ENCODE measurements around the gene MYO19.

Gene MYO19, protein sequence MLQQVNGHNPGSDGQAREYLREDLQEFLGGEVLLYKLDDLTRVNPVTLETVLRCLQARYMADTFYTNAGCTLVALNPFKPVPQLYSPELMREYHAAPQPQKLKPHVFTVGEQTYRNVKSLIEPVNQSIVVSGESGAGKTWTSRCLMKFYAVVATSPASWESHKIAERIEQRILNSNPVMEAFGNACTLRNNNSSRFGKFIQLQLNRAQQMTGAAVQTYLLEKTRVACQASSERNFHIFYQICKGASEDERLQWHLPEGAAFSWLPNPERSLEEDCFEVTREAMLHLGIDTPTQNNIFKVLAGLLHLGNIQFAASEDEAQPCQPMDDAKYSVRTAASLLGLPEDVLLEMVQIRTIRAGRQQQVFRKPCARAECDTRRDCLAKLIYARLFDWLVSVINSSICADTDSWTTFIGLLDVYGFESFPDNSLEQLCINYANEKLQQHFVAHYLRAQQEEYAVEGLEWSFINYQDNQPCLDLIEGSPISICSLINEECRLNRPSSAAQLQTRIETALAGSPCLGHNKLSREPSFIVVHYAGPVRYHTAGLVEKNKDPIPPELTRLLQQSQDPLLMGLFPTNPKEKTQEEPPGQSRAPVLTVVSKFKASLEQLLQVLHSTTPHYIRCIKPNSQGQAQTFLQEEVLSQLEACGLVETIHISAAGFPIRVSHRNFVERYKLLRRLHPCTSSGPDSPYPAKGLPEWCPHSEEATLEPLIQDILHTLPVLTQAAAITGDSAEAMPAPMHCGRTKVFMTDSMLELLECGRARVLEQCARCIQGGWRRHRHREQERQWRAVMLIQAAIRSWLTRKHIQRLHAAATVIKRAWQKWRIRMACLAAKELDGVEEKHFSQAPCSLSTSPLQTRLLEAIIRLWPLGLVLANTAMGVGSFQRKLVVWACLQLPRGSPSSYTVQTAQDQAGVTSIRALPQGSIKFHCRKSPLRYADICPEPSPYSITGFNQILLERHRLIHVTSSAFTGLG

DNA sequence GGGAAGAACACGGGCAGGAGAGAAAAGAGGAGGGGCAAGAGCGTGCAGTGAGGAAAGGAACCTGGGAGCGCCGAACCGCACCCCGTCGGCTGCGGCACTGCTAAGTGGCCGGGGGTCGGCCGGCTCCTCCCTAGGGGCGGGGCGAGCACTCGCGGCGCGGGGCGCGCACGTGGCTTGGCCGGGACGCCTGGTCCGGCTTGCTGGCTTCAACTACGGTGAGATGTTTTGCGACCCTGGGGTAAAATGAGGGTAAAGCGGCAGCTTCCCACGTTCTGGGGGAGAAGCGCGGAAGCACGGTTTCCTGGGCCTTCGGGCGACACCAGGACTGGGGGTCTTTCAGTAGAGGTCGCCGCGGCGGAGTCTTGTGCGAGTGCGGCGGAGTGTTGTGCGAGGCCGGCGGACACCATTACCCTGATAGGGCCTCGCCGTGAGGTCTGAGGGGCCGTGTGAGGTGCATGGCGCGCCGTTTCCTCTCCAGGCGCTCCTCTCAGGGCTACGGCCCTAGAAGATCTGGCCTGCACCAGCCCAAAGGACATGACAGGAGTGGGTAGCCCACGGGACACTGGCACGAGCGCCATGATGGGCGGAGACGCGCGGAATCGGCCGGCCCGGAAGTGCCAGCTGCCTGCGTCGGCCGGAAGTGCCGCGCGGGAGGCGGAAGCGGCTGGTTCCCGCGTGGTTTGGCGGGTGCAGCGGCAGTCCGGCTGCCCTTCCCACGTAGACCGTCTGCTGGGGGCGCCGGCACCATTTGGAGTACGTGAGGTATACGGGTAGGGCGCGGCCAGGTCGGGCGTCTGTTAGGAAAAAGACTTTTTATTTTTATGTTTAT, at the start of gene MYO19, which contains the start of gene PIGW:
MYO19 (minus strand) TSS at position 29 of the 829 bp plus-strand sequence. CDS start 2,330 bp downstream, outside the sequence.
PIGW (plus strand) TSS at position 148 of the 829 bp plus-strand sequence. CDS start 2,115 bp downstream, outside the sequence.
- DNase-seq (ENCODE audit: low spot score) = peak; percentile 90
- Histone ChIP-seq H3K4me3 (peak within 1 kb of the TSS; percentile 94), H3K27ac (peak within 1 kb of the TSS; percentile 88 to 97)
- TF ChIP-seq, protein P1, sequence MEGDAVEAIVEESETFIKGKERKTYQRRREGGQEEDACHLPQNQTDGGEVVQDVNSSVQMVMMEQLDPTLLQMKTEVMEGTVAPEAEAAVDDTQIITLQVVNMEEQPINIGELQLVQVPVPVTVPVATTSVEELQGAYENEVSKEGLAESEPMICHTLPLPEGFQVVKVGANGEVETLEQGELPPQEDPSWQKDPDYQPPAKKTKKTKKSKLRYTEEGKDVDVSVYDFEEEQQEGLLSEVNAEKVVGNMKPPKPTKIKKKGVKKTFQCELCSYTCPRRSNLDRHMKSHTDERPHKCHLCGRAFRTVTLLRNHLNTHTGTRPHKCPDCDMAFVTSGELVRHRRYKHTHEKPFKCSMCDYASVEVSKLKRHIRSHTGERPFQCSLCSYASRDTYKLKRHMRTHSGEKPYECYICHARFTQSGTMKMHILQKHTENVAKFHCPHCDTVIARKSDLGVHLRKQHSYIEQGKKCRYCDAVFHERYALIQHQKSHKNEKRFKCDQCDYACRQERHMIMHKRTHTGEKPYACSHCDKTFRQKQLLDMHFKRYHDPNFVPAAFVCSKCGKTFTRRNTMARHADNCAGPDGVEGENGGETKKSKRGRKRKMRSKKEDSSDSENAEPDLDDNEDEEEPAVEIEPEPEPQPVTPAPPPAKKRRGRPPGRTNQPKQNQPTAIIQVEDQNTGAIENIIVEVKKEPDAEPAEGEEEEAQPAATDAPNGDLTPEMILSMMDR (IDR thresholded peaks at IDR 0.05) = no peak

DNA sequence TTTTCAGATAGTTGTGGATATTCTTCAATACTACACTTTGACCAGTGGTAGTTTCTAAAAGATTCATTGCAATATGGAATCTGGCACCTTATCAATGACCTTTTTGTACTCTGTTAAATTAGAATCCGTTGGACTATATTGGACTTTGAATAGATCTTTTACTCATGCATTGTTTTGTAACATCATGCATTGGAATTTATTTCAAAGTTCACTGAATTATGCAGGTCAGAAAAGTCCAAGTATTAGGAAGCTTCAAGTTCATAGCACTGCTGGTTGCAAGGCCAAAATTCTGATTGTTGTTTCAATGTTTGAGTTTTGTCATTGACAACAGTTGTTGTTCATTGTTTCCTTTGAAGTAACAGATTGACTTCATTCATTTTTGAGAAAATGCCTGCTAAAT, 49.1 kb upstream of the MYO19 start:
- no peak for DNase-seq (ENCODE audit: low spot score)
- TF ChIP-seq, protein P1 (IDR thresholded peaks at IDR 0.05) = no peak

DNA sequence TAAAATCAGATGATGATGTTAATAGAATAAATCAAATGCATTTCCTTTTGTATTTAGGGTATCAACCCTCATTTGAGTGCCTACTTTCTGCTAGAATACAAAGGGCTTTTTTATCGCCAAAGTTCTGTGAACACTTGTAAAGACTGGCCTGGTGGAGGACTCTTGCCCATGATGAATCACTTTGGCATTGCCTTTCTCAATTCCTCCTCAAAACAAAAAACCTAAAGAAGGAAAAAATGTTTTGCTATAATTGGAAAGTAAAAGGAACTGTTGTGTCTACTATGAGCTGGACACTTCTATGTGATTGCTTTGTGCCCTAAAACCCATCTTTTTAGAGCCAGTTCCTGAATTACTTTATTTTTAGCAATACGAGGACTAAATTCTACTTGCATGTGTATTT, 44.0 kb upstream of the MYO19 start:
- Histone ChIP-seq H3K27ac (no peak overlapping the region), H3K4me3 (no peak overlapping the region)
- no peak for DNase-seq (ENCODE audit: low spot score)
- TF ChIP-seq, protein P1 (IDR thresholded peaks at IDR 0.05) = no peak

More for the DNA sequence above, 49.1 kb upstream of the MYO19 start:
- H3K27ac ChIP-seq = no peak overlapping the region
- no peak overlapping the region for H3K4me3 ChIP-seq

DNA sequence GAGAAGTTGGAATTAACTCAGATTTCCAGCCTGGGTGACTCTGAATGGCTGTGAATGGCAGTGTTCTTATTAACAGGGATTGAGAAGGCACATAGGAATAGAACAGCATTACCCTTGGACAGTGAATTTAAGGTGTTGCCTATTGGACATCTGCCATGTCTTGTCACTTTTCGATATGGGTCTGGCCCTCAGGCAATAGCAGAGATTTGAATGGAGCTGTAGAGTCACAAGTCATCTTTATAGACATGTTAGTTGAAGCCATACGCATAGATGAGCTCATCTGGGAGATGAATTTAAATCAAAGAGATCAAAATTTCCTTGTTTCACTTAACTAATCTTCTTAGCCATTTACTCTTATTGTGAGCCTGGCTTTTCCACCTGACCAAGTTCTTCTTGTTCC, 42.1 kb upstream of the MYO19 start:
- TF ChIP-seq, protein P1 (IDR thresholded peaks at IDR 0.05) = no peak
- DNase-seq (ENCODE audit: low spot score) = no peak

DNA sequence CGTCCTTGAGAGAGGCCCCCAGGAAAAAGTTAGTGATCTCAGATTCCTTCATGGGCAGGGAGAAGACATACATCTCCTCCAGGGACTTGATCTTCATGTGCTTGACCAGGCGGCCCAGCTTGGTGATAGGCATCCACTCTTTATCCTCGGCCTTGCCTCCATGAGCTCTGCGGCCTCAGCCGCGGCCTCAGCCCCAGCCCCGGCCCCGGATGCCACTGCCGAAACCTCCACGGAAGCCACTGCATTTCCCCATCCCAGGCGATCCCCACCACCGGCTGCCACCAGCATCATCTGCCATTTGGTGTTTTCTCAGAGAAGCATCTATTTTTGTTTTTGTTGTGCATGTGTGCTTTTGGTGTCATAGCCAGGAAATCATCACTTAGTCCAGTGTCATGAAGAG, 40.4 kb upstream of the MYO19 start:
- Histone ChIP-seq H3K4me3 (no peak overlapping the region), H3K27ac (no peak overlapping the region)
- TF ChIP-seq, protein P1 (IDR thresholded peaks at IDR 0.05) = no peak
- no peak for DNase-seq (ENCODE audit: low spot score)

More for the DNA sequence above, 42.1 kb upstream of the MYO19 start:
- Histone ChIP-seq H3K27ac (no peak overlapping the region), H3K4me3 (no peak overlapping the region)

DNA sequence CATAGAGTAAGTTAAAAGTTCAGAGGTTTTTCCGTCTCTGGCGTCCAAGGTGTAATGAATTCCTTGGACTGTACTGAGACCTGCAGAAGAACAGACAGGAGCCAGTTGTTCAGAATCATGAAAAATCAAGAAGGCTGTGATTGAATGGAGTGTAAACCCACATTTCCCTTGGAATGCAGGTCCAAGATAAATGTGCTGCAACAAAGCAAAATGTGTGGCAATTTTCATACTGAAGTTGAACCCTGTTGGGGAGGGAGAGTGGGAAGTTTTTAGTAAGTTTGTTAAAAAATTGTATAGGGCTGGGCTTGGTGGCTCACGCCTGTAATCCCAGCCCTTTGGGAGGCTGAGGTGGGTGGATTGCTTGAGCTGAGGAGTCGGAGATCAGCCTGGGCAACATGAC, 31.4 kb upstream of the MYO19 start:
- TF ChIP-seq, protein P1 (IDR thresholded peaks at IDR 0.05) = no peak
- Histone ChIP-seq H3K4me3 (no peak overlapping the region), H3K27ac (no peak overlapping the region)
- DNase-seq (ENCODE audit: low spot score) = no peak

All from coronary artery (tissue), 2 donors.